OCI-LY7 (cell line): ENCODE measurements around the gene TDRD1. TPM values are rescaled to one million over a fixed set of nuclear protein-coding genes. Genes with fewer than 3 reads are reported as not detected.

ENCODE experiments used
- BruUV-seq: library from RNA; stranded (reverse); fragments of 400-500 nt; replicated peaks from 2 replicates; lab custom pipeline; 2021; lab: Mats Ljungman, UMichigan
- CTCF ChIA-PET: fragments of 300-600 bp; sonication (Branson Sonifier 250); formaldehyde crosslinking; loops from one replicate; lab custom pipeline; 2022; ENCODE audit warnings: antibody characterized with exemption; ENCODE audit not compliant: unreplicated experiment; lab: Charles Lee
- POLR2A ChIA-PET: fragments of 300-600 bp; sonication (Branson Sonifier 250); formaldehyde crosslinking; loops from one replicate; lab custom pipeline; 2022; ENCODE audit warnings: antibody characterized with exemption; lab: Charles Lee
- DNase-seq: peaks from one replicate; pipeline ENCODE4 v3.0.0-alpha.2; 2015; ENCODE audit warnings: low spot score
- H2AFZ ChIP-seq: fragments of 200-600 bp; sonication (generic), shearing (Covaris generic); 2 replicates; pipeline ENCODE4 v1.6.1; 2014; ENCODE audit warnings: mild to moderate bottlenecking, antibody characterized with exemption, low read length, moderate library complexity
- H3K27ac ChIP-seq: fragments of 200-600 bp; sonication (generic); 2 replicates; pipeline ENCODE4 v1.5.1; 2014; ENCODE audit warnings: mixed run types, low read depth, mild to moderate bottlenecking, moderate library complexity, low read length, inconsistent platforms; ENCODE audit not compliant: poor library complexity, severe bottlenecking
- H3K36me3 ChIP-seq: fragments of 200-600 bp; sonication (generic); 2 replicates; pipeline ENCODE4 v1.6.1; 2014; ENCODE audit warnings: mild to moderate bottlenecking, antibody characterized with exemption, low read length, moderate library complexity, mixed read lengths; ENCODE audit not compliant: insufficient read depth
- H3K4me1 ChIP-seq: fragments of 200-600 bp; sonication (generic); 2 replicates; pipeline ENCODE4 v1.5.1; 2014; ENCODE audit warnings: mild to moderate bottlenecking, low read length; ENCODE audit not compliant: insufficient read depth, poor library complexity, severe bottlenecking
- H3K4me2 ChIP-seq: fragments of 200-600 bp; sonication (generic); 2 replicates; pipeline ENCODE4 v1.6.1; 2014; ENCODE audit warnings: mild to moderate bottlenecking, low read length
- H3K4me3 ChIP-seq: fragments of 200-600 bp; sonication (generic); 2 replicates; pipeline ENCODE4 v1.5.1; 2014; ENCODE audit warnings: mild to moderate bottlenecking, low read depth, low read length; ENCODE audit not compliant: poor library complexity, severe bottlenecking
- H3K79me2 ChIP-seq: fragments of 200-600 bp; sonication (generic); 2 replicates; pipeline ENCODE4 v1.6.1; 2016; ENCODE audit warnings: low read depth, mild to moderate bottlenecking, low read length, moderate library complexity, mixed read lengths; ENCODE audit not compliant: insufficient read depth
- H3K9me2 ChIP-seq: fragments of 200-600 bp; sonication (generic); 2 replicates; pipeline ENCODE4 v1.6.1; 2016; ENCODE audit warnings: mild to moderate bottlenecking, low read length, mixed read lengths; ENCODE audit not compliant: insufficient read depth
- H3K9me3 ChIP-seq: fragments of 200-600 bp; sonication (generic); 2 replicates; pipeline ENCODE4 v1.6.1; 2014; ENCODE audit warnings: mild to moderate bottlenecking, mixed run types, low read length, mixed read lengths
- H4K20me1 ChIP-seq: fragments of 200-600 bp; sonication (generic); 2 replicates; pipeline ENCODE4 v1.6.1; 2014; ENCODE audit warnings: mild to moderate bottlenecking, antibody characterized with exemption, low read length, moderate library complexity, mixed read lengths; ENCODE audit not compliant: insufficient read depth
- CTCF ChIP-seq: fragments of 200-600 bp; sonication (generic); conservative IDR thresholded peaks from 2 replicates; pipeline ENCODE4 v1.5.1; 2014; ENCODE audit warnings: mild to moderate bottlenecking, antibody characterized with exemption, low read length, moderate library complexity, mixed read lengths
- EZH2phosphoT487 ChIP-seq: fragments of 200-600 bp; sonication (generic); IDR thresholded peaks from 2 replicates; pipeline ENCODE4 v1.6.1; 2018; ENCODE audit warnings: low read depth, borderline replicate concordance, mild to moderate bottlenecking, mixed run types, antibody characterized with exemption, low read length, moderate library complexity, mixed read lengths
- intact Hi-C: fragments of 100-400 bp; cut with micrococcal nuclease; formaldehyde crosslinking; loops from one replicate; pipeline ENCODE4 v1.10.0; 2022; ENCODE audit not compliant: unreplicated experiment
- total RNA-seq, 2 experiments: library from RNA; depleted of rRNA in 1 of 2; stranded (reverse); fragments of >200 nt in 1 of 2; shearing (Covaris generic) in 1 of 2; gene quantifications; 2 replicates each; pipeline ENCODE4 v1.2.3, GENCODE V29; 2014 to 2022

Gene TDRD1
- total RNA-seq, 2 experiments from 2014 or later: not detected

- Histone ChIP-seq H3K4me3 (no peak overlapping the region), H3K27ac (no peak overlapping the region), H3K4me2 (no peak overlapping the region), H3K9me3 (no peaks in the 10 kb centered on the region), H3K36me3 (no peaks in the 10 kb centered on the region), H4K20me1 (no peaks in the 10 kb centered on the region), H3K9me2 (no peaks in the 10 kb centered on the region), H2AFZ (no peak overlapping the region), H3K79me2 (no peaks in the 10 kb centered on the region), H3K4me1 (no peaks in the 10 kb centered on the region)
- ChIA-PET POLR2A (no interaction called here), CTCF (no interaction called here)
- intact Hi-C loops: no loop called here
- no peak for DNase-seq
- no peak for TF ChIP-seq CTCF
- TF ChIP-seq EZH2phosphoT487: no peak
- no TSS peak for BruUV-seq
Measured at GRCh38 chr10:114265392-114266053, 86.4 kb downstream of the TDRD1 start.

DNA sequence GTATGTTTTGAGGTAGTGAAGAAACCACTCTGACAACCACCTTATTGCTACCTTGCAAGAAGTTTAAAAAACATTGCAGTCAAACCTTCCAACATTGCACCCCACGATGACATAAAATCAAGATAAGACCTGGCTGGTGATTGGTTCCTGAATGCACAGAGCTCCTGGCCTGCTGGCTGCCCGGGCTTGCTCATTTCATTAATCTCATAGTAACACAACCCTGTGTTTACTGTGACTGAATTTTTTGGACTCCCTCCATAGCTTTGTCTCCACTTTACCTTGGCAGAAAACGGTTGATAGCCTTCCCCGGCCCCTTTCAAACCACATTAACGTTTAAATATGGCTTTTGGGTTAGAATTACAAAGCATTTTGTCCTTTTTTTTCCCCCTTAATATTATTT lies 87.4 kb downstream of the TDRD1 start:
- Histone ChIP-seq H3K4me2 (no peak overlapping the region), H4K20me1 (no peaks in the 10 kb centered on the region), H3K9me2 (no peaks in the 10 kb centered on the region), H3K4me1 (no peaks in the 10 kb centered on the region), H3K4me3 (no peak overlapping the region), H3K9me3 (no peaks in the 10 kb centered on the region), H3K79me2 (no peaks in the 10 kb centered on the region), H3K36me3 (no peaks in the 10 kb centered on the region), H2AFZ (no peak overlapping the region), H3K27ac (no peak overlapping the region)
- CTCF ChIA-PET: no interaction called here
- TF ChIP-seq EZH2phosphoT487: no peak
- TF ChIP-seq CTCF: no peak
- intact Hi-C loops: no loop called here
- BruUV-seq: no TSS peak
- DNase-seq: no peak
- POLR2A ChIA-PET: interaction anchor here (0.6 to 0.7 kb wide), 3 partner anchors 22 to 132 kb away, joined by 3 read pairs; no protein-coding TSS in a partner anchor

DNA sequence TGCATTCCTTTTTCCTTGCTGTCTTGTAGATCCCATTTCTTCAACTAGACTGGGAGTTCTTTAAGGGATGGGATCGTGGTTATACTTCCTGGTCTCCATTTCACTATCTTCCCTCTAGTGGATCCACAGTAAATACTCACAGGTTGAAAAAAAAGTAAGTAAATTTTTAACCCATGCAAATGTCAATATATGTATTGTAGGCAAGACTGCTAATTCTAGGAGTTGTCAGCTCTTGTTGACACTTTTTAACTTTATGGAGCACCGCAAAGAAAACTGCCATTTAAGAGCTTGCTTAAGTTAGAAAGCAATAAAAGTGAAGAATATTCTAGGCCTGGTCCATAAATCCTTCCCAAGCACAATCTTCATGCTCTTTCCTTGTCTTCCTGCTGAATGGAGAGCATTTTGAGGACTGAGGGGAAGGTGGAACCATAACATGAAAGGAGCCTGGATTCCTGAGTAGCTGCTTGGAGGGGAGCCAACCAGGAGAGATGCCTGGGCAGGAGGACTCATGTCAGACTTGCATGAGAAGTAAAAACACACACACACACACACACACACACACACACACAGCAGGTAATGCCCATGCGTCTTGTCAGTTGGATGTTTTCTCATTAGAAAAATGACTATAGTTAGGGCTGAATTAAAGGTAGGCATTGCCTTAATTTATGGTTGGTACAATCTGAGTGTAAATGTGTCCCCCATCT lies 92.1 kb downstream of the TDRD1 start:
- H3K36me3 ChIP-seq: no peaks in the 10 kb centered on the region
- H2AFZ ChIP-seq: no peak overlapping the region
- no peaks in the 10 kb centered on the region for H3K4me1 ChIP-seq
- BruUV-seq: no TSS peak
- TF ChIP-seq EZH2phosphoT487 (no peak), CTCF (no peak)
- no peak overlapping the region for H3K27ac ChIP-seq
- H3K9me2 ChIP-seq: no peaks in the 10 kb centered on the region
- POLR2A ChIA-PET: interaction anchor here (0.6 to 0.8 kb wide), 3 partner anchors 15 to 745 kb away, joined by 3 to 5 read pairs (median 3); no protein-coding TSS in a partner anchor
- CTCF ChIA-PET: interaction anchor here (0.6 kb wide), 1 partner anchor 48 kb away, joined by 3 read pairs; no protein-coding TSS in a partner anchor
- H3K9me3 ChIP-seq: no peaks in the 10 kb centered on the region
- H3K4me3 ChIP-seq: no peak overlapping the region
- no peaks in the 10 kb centered on the region for H3K79me2 ChIP-seq
- DNase-seq: no peak
- no peak overlapping the region for H3K4me2 ChIP-seq
- intact Hi-C loops: no loop called here
- H4K20me1 ChIP-seq: no peaks in the 10 kb centered on the region
